ENCODE measurements around the gene TMEM132E. TPM values are rescaled to one million over a fixed set of nuclear protein-coding genes. Genes with fewer than 3 reads are reported as not detected.

TMEM132E gene
- total and polyA plus RNA-seq, 2 of the 4 experiments (the other 2 are of a cell fraction) = not detected

DNA sequence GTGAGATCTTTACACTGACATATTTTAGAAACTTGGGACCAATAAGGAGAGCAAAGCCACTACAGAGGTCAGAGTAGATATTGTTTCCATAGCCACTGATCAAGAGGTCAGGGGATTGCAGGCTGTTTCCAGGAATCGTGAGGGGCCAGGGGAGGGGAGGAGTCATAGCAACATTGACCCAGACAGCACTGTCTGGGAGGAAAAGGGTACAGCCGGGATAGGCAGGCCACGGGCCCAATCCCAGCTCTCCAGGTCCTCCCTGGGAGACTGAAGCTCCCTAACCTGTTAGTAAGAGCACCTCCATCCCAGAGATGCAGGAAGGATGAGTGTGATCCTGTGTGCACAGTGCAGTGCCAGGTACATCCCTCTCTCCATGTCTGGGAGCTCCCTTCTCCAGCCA is 48.5 kb upstream of the TMEM132E start:
- no peak overlapping the region for H2AFZ ChIP-seq (replicated peaks; ENCODE audit: low read length, poor library complexity)
- H3K9ac ChIP-seq (ENCODE audit: low read depth, low read length) = no peak overlapping the region
- no peak overlapping the region for H2BK120ac ChIP-seq (ENCODE audit: low read depth, low read length)
- H3K4me1 ChIP-seq (ENCODE audit: control insufficient read depth, insufficient read depth, low read length) = no peaks in the 10 kb centered on the region
- no peaks in the 10 kb centered on the region for H3K36me3 ChIP-seq (ENCODE audit: control insufficient read depth, insufficient read depth, low read length)
- H3K18ac ChIP-seq (ENCODE audit: low read depth, low read length) = no peak overlapping the region
- TF ChIP-seq FOS (IDR thresholded peaks at IDR 0.05; ENCODE audit: low read depth, low read length) (no peak), SMC3 (IDR thresholded peaks at IDR 0.05; ENCODE audit: low read depth, low read length) (no peak), CEBPB (IDR thresholded peaks at IDR 0.05; ENCODE audit: low read depth, low read length) (no peak), MAFK (IDR thresholded peaks at IDR 0.05; ENCODE audit: low read depth, low read length) (no peak), NFE2L2 (IDR thresholded peaks at IDR 0.05; ENCODE audit: low read depth, low read length) (no peak), MAZ (IDR thresholded peaks at IDR 0.05; ENCODE audit: borderline replicate concordance, low read depth, low read length) (no peak), BHLHE40 (IDR thresholded peaks at IDR 0.05; ENCODE audit: low read depth, low read length) (no peak), RCOR1 (IDR thresholded peaks at IDR 0.05; ENCODE audit: insufficient replicate concordance, low read length) (no peak), RAD21 (IDR thresholded peaks at IDR 0.05; ENCODE audit: low read length) (no peak), POLR2A (IDR thresholded peaks at IDR 0.05; ENCODE audit: low read depth, low read length) (no peak), MXI1 (IDR thresholded peaks at IDR 0.05; ENCODE audit: borderline replicate concordance, low read depth, low read length) (no peak)
- TF ChIP-seq, protein P1, sequence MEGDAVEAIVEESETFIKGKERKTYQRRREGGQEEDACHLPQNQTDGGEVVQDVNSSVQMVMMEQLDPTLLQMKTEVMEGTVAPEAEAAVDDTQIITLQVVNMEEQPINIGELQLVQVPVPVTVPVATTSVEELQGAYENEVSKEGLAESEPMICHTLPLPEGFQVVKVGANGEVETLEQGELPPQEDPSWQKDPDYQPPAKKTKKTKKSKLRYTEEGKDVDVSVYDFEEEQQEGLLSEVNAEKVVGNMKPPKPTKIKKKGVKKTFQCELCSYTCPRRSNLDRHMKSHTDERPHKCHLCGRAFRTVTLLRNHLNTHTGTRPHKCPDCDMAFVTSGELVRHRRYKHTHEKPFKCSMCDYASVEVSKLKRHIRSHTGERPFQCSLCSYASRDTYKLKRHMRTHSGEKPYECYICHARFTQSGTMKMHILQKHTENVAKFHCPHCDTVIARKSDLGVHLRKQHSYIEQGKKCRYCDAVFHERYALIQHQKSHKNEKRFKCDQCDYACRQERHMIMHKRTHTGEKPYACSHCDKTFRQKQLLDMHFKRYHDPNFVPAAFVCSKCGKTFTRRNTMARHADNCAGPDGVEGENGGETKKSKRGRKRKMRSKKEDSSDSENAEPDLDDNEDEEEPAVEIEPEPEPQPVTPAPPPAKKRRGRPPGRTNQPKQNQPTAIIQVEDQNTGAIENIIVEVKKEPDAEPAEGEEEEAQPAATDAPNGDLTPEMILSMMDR (conservative IDR thresholded peaks at IDR 0.05; ENCODE audit: low read depth, low read length) = no peak
- no peak overlapping the region for H3K4me3 ChIP-seq (ENCODE audit: insufficient read depth, low read depth, low read length)
- H3K9me3 ChIP-seq (ENCODE audit: control insufficient read depth, insufficient read depth, low read length) = no peaks in the 10 kb centered on the region
- no peak overlapping the region for H4K5ac ChIP-seq (ENCODE audit: low read depth, low read length)
- H3K4me2 ChIP-seq (ENCODE audit: low read depth, low read length) = no peak overlapping the region
- H2BK15ac ChIP-seq (ENCODE audit: low read depth, low read length) = no peak overlapping the region
- intact Hi-C loops (cut with micrococcal nuclease) (no loop called here), dilution Hi-C loops (cut with HindIII; ENCODE audit: low sequenced_read_pairs, unreplicated experiment) (no loop called here), in situ Hi-C loops (cut with MboI; ENCODE audit: low sequenced_read_pairs) (no loop called here)
- no peak overlapping the region for H3K14ac ChIP-seq (replicated peaks; ENCODE audit: low read depth, low read length)
- no peak for DNase-seq
- H3K27ac ChIP-seq (ENCODE audit: insufficient read depth, low read length) = no peak overlapping the region
- H2AK9ac ChIP-seq (replicated peaks; ENCODE audit: low read depth, low read length, poor library complexity) = no peak overlapping the region
- H3K9me1 ChIP-seq (ENCODE audit: insufficient read depth, low read length) = no peaks in the 10 kb centered on the region
- H3K27me3 ChIP-seq (ENCODE audit: control insufficient read depth, insufficient read depth, low read length) = no peaks in the 10 kb centered on the region; the same call in 1 of the 2 replicates
- H2AK5ac ChIP-seq (ENCODE audit: low read depth, low read length) = no peak overlapping the region
- no peak overlapping the region for H4K91ac ChIP-seq (ENCODE audit: insufficient read depth, low read depth, low read length)
- no peaks in the 10 kb centered on the region for H3K79me1 ChIP-seq (ENCODE audit: low read depth in 1 of 2, low read length in 2 of 2)
- H3K56ac ChIP-seq (ENCODE audit: extremely low read depth, insufficient read depth, low read length) = no peak overlapping the region
- H3K23ac ChIP-seq (ENCODE audit: low read depth, low read length) = no peak overlapping the region
- no peak overlapping the region for H2BK5ac ChIP-seq (ENCODE audit: low read depth, low read length, poor library complexity, severe bottlenecking)
- no TSS peak for BruUV-seq (replicated peaks)
- no peak overlapping the region for H2BK20ac ChIP-seq (ENCODE audit: low read depth, low read length)
- H3K4ac ChIP-seq (ENCODE audit: low read depth, low read length) = no peak overlapping the region
- H4K20me1 ChIP-seq (ENCODE audit: insufficient read depth, low read length) = no peaks in the 10 kb centered on the region
- ChIA-PET POLR2A (ENCODE audit: unreplicated experiment) (no interaction called here), CTCF (interaction anchor here (0.5 kb wide), 1 partner anchor 10 kb away, joined by 3 read pairs; no protein-coding TSS in a partner anchor)
- ATAC-seq (ENCODE audit: low read depth) = no peak
- no CpG with 5 or more reads among the region's 3 CpGs for WGBS, 2 experiments (ENCODE audit: extremely low coverage in 2 of 2, insufficient read length in 1 of 2)
- H4K8ac ChIP-seq (ENCODE audit: low read depth in 2 of 2, low read length in 2 of 2) = no peak overlapping the region

Data from IMR-90 (cell line).